RPMI7951 (cell line): Measurements from ENCODE around the gene NIPAL3. TPM values are rescaled to one million over a fixed set of nuclear protein-coding genes. Genes with fewer than 3 reads are reported as not detected.
"Not testable (repeated sequence)": the region's sequence is repeated elsewhere in the genome, so short reads cannot be mapped to it uniquely, and the experiment has no call there.

Experiments used
- DNase-seq: peaks from one replicate; pipeline ENCODE4 v3.0.0-alpha.2; 2012; ENCODE audit warnings: low read depth
- total RNA-seq: library from RNA; depleted of rRNA; stranded (reverse); fragments of >200 nt; shearing (Covaris generic); gene quantifications from 2 replicates; pipeline ENCODE4 v1.2.3, GENCODE V29; 2014; rRNA removed

NIPAL3 gene
- total RNA-seq, 1 experiment from 2014 or later, result 17.5 TPM

GRCh38 chr1:24515671-24516209 is 100.1 kb downstream of the NIPAL3 start:
- DNase-seq, result peak; percentile 92

- DNase-seq, result no peak
Observed at GRCh38 chr1:24516506-24516905, 100.9 kb downstream of the NIPAL3 start.

DNA sequence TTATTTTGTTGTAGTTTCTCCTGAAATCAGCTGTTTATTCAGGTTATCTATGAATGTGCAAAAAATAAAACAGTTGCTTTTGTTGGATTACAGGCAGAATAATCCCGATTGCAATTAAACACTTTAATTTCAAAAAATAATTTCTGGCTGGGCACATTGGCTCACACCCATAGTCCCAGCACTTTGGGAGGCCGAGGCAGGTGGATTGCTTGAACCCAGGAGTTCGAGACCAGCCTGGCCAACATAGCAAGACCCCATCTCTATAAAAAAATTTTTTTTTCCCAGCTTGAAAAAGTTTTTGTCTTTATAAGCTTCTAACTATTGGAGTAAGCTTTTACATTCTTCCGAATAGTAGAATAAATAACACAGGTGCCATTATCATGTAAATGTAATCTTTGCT is 102.3 kb downstream of the NIPAL3 start:
- no peak for DNase-seq

DNA sequence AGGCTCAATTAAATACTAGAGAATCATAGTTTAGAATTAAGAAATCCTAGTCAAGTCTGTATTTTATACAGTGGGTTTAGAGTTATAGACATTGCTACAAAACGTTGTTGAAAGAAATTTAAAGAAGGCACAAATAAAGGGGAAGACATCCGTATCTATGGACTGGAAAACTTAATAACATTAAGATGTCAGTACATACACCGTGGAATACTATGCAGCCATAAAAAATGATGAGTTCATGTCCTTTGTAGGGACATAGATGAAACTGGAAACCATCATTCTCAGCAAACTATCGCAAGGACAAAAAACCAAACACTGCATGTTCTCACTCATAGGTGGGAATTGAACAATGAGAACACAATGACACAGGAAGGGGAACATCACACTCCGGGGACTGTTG is 104.7 kb downstream of the NIPAL3 start:
- not testable (repeated sequence) for DNase-seq

Other genes starting within 250 kb of the NIPAL3 start
- gene IFNLR1, start 228.5 kb upstream of the NIPAL3 start, total RNA-seq, result 11.7 and 12.8 TPM in 2 replicates
- not detected in 2 replicates for gene GRHL3, start 96.4 kb upstream of the NIPAL3 start, total RNA-seq
- gene STPG1, start 2.0 kb upstream of the NIPAL3 start, total RNA-seq, result 8.6 and 11.8 TPM in 2 replicates
- 19.2 and 19.6 TPM in 2 replicates for gene RCAN3, start 87.0 kb downstream of the NIPAL3 start, total RNA-seq
- not detected in 2 replicates for gene NCMAP, start 140.3 kb downstream of the NIPAL3 start, total RNA-seq
- gene SRRM1, start 227.5 kb downstream of the NIPAL3 start, total RNA-seq, result 31.9 and 50.0 TPM in 2 replicates